ENCODE data around the gene ABCA10. TPM values are rescaled to one million over a fixed set of nuclear protein-coding genes. Genes with fewer than 3 reads are reported as not detected.

Gene ABCA10
- total RNA-seq, 1 donor, result 0.27 TPM

DNA sequence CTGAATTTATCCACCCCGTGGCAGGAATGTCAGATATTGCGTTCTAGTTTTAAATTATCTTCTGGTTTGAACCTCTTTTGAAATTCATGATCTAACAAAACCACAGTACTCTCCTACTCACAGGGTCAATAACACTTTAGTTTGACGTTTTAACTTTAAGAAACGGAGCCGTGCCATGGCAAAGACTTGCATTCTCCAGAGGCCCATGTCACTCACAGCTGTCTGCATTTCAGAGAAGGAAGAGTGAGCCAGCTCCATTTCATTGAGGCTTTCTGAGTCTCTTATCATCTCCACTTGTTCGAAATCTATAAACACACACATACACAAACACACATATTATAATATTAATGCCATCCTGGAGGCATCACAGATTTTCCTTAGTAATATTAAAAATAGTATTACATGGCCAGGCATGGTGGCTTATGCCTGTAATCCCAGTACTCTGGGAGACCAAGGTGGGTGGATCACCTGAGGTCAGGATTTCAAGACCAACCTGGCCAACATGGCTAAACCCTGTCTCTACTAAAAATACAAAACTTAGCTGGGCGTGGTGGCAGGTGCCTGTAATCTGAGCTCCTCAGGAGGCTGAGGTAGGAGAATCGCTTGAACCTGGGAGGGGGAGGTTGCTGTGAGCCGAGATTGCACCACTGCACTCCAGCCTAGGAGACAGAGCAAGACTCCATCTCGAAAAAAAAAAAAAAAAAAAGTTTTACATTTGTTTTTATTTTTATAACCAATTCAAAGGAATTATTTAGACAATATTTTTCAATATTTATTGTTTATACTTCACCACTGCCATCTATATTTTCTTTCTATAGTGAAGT is 122.5 kb downstream of the ABCA10 start:
- DNase-seq (ENCODE audit: low read depth in 2 of 3, low spot score in 2 of 3), result no peak

DNA sequence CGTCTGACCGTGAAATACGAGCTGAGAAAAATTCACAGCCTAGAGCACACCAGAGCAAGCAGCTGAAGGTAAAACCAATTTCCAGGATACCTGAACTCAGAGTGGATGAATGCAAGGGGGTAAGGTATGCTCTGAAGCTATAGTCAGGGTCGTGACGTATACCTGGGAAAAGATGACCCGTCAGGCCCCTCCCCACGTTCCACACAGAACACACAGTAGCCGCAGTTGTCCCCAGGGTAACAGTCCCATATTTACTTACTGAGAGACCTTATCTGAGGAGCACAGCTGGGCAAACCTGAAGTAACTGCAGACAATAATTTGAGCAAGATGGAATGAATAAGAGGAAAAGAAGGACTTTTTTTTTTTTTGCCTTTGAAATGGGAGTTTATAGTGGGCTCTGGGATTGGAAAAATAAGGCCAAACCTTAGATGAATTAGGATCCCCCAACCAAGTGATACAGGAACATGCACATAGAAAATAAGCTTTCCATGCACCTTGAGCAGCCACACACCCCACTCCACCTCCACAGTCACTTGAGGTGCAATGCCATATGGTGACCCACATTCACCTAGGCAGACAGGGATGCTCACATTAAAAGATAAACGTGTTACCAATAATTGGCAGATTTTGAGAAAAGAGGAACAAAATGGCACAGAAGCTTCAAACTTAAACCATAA is 124.9 kb downstream of the ABCA10 start:
- no peak for DNase-seq (ENCODE audit: low read depth in 2 of 3, low spot score in 2 of 3)

DNA sequence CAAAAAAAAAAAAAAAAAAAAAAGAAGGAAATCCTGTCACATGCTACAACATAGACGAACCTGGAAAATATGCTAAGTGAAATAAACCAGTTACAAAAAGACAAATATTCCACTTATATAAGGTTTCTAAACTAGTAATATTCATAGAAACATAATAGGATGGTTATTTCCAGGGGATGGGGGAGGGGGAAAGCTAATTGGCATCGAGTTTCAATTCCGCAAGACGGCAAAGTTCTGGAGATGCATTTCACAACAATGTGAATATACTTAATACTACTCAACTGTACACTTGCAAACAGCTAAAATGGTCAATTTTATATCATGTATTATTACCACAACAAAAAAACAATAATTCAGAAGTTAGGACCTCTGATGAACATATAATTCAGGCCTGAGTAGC is 130.0 kb downstream of the ABCA10 start:
- DNase-seq (ENCODE audit: low read depth in 2 of 3, low spot score in 2 of 3), result no peak

Small RNA genes lying within 50 kb of the gene (small RNA-seq; reads per million reads assigned to genes)
- gene MIR4524B, result 0.20 reads per million

Other genes starting within 250 kb of the ABCA10 start
- under 0.01 TPM for gene ABCA9, start 167.9 kb downstream of the ABCA10 start, total RNA-seq
- 0.27 TPM for gene ABCA6, start 86.9 kb downstream of the ABCA10 start, total RNA-seq
- 9.2 TPM for gene ABCA5, start 98.3 kb upstream of the ABCA10 start, total RNA-seq
- 2.2 TPM for gene MAP2K6, start 185.9 kb upstream of the ABCA10 start, total RNA-seq